ENCODE measurements around the gene ADSS1. TPM values are rescaled to one million over a fixed set of nuclear protein-coding genes. Genes with fewer than 3 reads are reported as not detected.

ADSS1 gene
- total RNA-seq, 1 experiment from 2014 or later = 3.2 TPM

GRCh38 chr14:104705340-104706047 lies 18.5 kb upstream of the ADSS1 start:
- intact Hi-C loops (cut with micrococcal nuclease; ENCODE audit: unreplicated experiment) = no loop called here
- CTCF ChIA-PET = interaction anchor here (1.4 kb wide), 1 partner anchor 28 kb away, joined by 3 read pairs; no protein-coding TSS in a partner anchor

DNA sequence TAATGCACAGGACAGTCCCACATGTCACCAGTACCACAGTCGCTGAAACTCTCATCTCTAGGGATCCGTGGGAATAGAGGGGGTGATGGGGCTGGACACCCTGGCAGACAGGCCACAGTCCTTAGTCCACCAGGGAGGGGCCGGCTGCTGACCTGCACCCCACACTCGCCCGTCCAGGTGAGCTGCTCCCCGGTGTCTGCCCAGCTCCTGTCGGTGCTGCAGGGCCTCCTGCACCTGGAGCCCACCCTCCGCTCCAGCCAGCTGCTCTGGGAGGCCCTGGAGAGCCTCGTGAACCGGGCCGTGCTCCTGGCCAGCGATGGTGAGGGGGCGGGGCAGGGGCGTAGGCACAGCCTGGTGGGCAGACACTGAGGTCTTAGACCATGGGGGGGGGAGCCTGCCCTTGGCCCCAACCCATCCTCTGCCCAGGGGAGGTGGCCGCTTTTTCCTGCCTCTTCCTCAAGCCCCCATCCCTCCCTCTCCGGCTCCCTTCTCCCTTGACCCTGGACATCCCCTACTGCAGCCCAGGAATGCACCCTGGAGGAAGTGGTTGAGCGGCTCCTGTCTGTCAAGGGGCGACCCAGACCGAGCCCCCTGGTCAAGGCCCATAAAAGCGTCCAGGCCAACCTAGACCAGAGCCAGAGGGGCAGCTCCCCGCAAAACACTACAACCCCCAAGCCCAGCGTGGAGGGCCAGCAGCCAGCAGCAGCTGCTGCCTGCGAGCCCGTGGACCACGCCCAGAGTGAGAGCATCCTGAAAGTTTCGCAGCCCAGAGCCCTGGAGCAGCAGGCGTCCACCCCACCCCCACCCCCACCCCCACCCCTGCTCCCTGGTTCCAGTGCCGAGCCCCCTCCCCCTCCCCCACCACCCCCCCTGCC lies 17.1 kb upstream of the ADSS1 start:
- H3K36me3 ChIP-seq (ENCODE audit: control insufficient read depth, insufficient read depth, low read length) = peaks cover 4% of the 10 kb centered on the region
- ChIA-PET POLR2A (interaction anchor here (1.0 kb wide), 1 partner anchor 17 kb away, joined by 3 read pairs; no protein-coding TSS in a partner anchor), CTCF (interaction anchor here (1.4 kb wide), 1 partner anchor 29 kb away, joined by 3 read pairs; no protein-coding TSS in a partner anchor)

More at GRCh38 chr14:104705340-104706047, 18.5 kb upstream of the ADSS1 start:
- Histone ChIP-seq H3K4me3 (ENCODE audit: low read depth, low read length) (no peak overlapping the region), H3K36me3 (ENCODE audit: control insufficient read depth, insufficient read depth, low read length) (peaks cover 4% of the 10 kb centered on the region), H3K27me3 (replicated peaks; ENCODE audit: control insufficient read depth, insufficient read depth, low read length) (no peaks in the 10 kb centered on the region), H3K9me3 (no peaks in the 10 kb centered on the region), H3K4me1 (no peaks in the 10 kb centered on the region)
- no peaks in the 10 kb centered on the region for H3K9me3 Mint-ChIP-seq (ENCODE audit: unreplicated experiment)
- BruUV-seq (replicated peaks) = no TSS peak
- no peaks in the 10 kb centered on the region for H3K4me1 Mint-ChIP-seq (ENCODE audit: low read depth, unreplicated experiment)
- no peaks in the 10 kb centered on the region for H3K27me3 Mint-ChIP-seq (ENCODE audit: insufficient read depth, unreplicated experiment)
- TF ChIP-seq, protein P1, sequence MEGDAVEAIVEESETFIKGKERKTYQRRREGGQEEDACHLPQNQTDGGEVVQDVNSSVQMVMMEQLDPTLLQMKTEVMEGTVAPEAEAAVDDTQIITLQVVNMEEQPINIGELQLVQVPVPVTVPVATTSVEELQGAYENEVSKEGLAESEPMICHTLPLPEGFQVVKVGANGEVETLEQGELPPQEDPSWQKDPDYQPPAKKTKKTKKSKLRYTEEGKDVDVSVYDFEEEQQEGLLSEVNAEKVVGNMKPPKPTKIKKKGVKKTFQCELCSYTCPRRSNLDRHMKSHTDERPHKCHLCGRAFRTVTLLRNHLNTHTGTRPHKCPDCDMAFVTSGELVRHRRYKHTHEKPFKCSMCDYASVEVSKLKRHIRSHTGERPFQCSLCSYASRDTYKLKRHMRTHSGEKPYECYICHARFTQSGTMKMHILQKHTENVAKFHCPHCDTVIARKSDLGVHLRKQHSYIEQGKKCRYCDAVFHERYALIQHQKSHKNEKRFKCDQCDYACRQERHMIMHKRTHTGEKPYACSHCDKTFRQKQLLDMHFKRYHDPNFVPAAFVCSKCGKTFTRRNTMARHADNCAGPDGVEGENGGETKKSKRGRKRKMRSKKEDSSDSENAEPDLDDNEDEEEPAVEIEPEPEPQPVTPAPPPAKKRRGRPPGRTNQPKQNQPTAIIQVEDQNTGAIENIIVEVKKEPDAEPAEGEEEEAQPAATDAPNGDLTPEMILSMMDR (IDR thresholded peaks at IDR 0.05; ENCODE audit: insufficient read depth in 1 of 2, low read depth in 1 of 2, low read length in 1 of 2, severe bottlenecking in 1 of 2, unreplicated experiment in 1 of 2) = no peak
- no peak overlapping the region for H3K27ac Mint-ChIP-seq (ENCODE audit: unreplicated experiment)
- no peak overlapping the region for H3K4me3 Mint-ChIP-seq (ENCODE audit: unreplicated experiment)
- POLR2A ChIA-PET = no interaction called here
- H3K36me3 Mint-ChIP-seq (ENCODE audit: insufficient read depth, unreplicated experiment) = peaks cover 66% of the 10 kb centered on the region
- no peak for DNase-seq

More for the DNA sequence above, 17.1 kb upstream of the ADSS1 start:
- no TSS peak for BruUV-seq (replicated peaks)
- Mint-ChIP-seq H3K27ac (ENCODE audit: unreplicated experiment) (no peak overlapping the region), H3K27me3 (ENCODE audit: insufficient read depth, unreplicated experiment) (no peaks in the 10 kb centered on the region), H3K36me3 (ENCODE audit: insufficient read depth, unreplicated experiment) (peaks cover 58% of the 10 kb centered on the region), H3K9me3 (ENCODE audit: unreplicated experiment) (no peaks in the 10 kb centered on the region), H3K4me3 (ENCODE audit: unreplicated experiment) (no peak overlapping the region), H3K4me1 (ENCODE audit: low read depth, unreplicated experiment) (no peaks in the 10 kb centered on the region)
- DNase-seq = no peak
- no peak overlapping the region for H3K4me3 ChIP-seq (ENCODE audit: low read depth, low read length)
- H3K4me1 ChIP-seq = no peaks in the 10 kb centered on the region
- H3K9me3 ChIP-seq = no peaks in the 10 kb centered on the region
- intact Hi-C loops (cut with micrococcal nuclease; ENCODE audit: unreplicated experiment) = no loop called here
- no peaks in the 10 kb centered on the region for H3K27me3 ChIP-seq (replicated peaks; ENCODE audit: control insufficient read depth, insufficient read depth, low read length)
- TF ChIP-seq, protein P1 (IDR thresholded peaks at IDR 0.05; ENCODE audit: insufficient read depth in 1 of 2, low read depth in 1 of 2, low read length in 1 of 2, severe bottlenecking in 1 of 2, unreplicated experiment in 1 of 2) = no peak
